ENCODE measurements around the gene CCDC88C. TPM values are rescaled to one million over a fixed set of nuclear protein-coding genes. Genes with fewer than 3 reads are reported as not detected.

Gene CCDC88C
- total and polyA plus RNA-seq, 12 donors = 1.5 to 6.5 (median 3.4) TPM

DNA sequence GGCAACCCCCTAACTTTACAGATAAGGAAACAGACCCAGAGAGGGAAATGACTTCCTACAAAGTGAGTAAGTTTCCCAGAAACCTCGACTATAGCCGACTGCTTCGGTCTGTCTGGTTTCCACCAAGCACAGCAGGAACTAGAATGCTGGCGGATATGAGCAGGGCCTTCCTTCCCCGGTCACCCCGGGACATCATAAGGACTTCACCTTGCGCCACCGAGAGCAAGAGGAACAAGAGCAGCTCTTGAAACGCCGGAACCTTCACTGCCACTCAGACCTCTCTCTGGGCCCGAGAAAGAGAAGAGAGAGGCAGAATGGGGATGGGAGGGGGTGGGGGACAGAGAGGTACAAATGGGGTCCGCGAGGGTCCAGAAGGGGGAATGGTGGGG is 143.7 kb downstream of the CCDC88C start:
- H3K27ac ChIP-seq = no peak overlapping the region
- H3K4me3 ChIP-seq = no peak overlapping the region
- H3K27me3 ChIP-seq = no peaks in the 10 kb centered on the region
- H3K9me3 ChIP-seq (replicated peaks in 1 of 3) = no peaks in the 10 kb centered on the region
- 85 to 95% (median 92%) methylated on average over 11 to 13 of the region's 13 CpGs for WGBS, 4 donors
- TF ChIP-seq POLR2A (IDR thresholded peaks at IDR 0.05) = no peak
- TF ChIP-seq, protein P1, sequence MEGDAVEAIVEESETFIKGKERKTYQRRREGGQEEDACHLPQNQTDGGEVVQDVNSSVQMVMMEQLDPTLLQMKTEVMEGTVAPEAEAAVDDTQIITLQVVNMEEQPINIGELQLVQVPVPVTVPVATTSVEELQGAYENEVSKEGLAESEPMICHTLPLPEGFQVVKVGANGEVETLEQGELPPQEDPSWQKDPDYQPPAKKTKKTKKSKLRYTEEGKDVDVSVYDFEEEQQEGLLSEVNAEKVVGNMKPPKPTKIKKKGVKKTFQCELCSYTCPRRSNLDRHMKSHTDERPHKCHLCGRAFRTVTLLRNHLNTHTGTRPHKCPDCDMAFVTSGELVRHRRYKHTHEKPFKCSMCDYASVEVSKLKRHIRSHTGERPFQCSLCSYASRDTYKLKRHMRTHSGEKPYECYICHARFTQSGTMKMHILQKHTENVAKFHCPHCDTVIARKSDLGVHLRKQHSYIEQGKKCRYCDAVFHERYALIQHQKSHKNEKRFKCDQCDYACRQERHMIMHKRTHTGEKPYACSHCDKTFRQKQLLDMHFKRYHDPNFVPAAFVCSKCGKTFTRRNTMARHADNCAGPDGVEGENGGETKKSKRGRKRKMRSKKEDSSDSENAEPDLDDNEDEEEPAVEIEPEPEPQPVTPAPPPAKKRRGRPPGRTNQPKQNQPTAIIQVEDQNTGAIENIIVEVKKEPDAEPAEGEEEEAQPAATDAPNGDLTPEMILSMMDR (IDR thresholded peaks at IDR 0.05) = no peak
- intact Hi-C loops (cut with DNase I) = no loop called here
- no peaks in the 10 kb centered on the region for H3K36me3 ChIP-seq (replicated peaks in 1 of 2)
- DNase-seq = no peak
- peaks cover 7 to 11% of the 10 kb centered on the region in 2 donors for H3K4me1 ChIP-seq (replicated peaks in 1 of 2)

DNA sequence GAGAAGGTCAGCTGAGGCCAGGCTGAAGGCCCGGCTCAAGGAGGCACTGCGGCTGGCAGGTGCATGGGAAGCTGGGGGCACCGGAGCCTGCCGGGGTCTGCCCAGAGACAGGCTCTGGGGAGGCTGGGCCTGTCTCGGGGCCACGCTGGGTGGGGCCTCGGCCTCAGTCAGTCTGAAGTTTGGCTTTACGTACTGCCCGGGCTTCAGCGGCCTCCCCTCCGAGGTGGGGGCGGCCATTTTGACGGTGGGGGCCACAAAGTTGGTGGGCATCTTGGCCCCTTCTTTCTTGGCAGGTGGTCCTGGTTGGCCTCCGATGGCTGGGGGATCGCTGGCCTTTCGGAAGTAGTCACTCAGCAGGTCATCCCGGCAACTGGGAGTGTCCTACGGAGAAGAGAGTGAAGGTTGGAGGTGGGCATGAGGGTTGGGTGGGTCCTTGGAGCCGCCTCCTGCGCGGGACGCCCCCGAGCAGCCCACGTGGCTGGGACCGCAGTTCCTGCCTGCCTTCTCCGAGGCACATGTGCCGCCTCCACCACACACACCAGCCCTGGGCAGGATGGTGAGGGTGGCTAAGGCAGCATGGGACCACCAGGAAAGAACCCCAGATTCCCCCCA is 144.2 kb downstream of the CCDC88C start:
- peaks cover 7 to 11% of the 10 kb centered on the region in 2 donors for H3K4me1 ChIP-seq (replicated peaks in 1 of 2)
- intact Hi-C loops (cut with DNase I) = no loop called here
- WGBS, 4 donors = 91 to 97% (median 94%) methylated on average over 4 to 27 of the region's 27 CpGs
- no peak overlapping the region for H3K27ac ChIP-seq
- TF ChIP-seq, protein P1 (IDR thresholded peaks at IDR 0.05) = no peak
- no peak for TF ChIP-seq POLR2A (IDR thresholded peaks at IDR 0.05)
- no peaks in the 10 kb centered on the region for H3K27me3 ChIP-seq
- no peaks in the 10 kb centered on the region for H3K9me3 ChIP-seq (replicated peaks in 1 of 3)
- H3K36me3 ChIP-seq (replicated peaks in 1 of 2) = no peaks in the 10 kb centered on the region
- DNase-seq = no peak
- no peak overlapping the region for H3K4me3 ChIP-seq

DNA sequence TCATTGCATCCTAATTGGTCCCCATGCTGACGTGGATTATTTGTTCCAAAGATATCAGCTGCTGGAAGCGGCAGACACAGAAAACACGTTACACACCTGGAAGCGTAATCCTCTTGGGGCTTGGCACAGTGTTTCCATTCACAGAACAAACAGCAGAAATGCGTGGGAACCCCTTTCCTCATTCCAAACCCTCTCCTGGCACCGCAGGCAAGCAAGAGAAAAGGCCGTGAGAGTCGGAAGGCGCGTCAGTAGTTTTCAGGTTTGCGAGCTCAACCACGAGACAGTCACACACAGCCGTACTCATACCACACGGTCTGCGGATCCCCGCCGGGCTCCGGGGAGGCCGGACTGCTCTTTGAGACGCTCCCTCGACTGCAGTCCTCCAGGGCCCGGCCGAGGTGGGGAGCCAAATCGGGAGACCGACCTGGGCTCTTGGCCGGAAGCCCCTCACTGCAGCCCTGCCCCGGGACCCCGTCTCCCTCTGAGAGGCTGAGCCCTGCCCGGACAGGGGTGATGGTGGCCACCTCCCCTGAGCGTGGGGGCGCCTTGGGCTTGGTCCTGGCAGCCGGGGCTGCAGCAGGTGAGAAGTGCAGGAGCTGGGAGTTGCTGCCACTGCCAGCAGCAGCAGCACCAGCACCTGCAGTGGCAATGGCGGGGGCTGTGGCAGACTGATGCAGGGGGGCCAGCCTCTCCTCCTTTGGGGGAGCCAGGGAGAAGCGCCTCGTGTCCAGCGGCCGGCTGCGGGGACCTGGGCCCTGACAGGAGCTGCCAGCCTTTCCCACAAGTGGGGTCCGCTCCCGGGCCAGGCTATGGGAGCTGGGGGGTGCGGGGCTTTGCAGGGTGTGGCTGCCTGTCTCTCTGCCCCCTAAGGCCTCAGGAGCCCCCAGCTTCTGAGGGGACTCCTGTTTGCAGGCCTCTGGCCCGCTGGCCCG is 145.0 kb downstream of the CCDC88C start:
- intact Hi-C loops (cut with DNase I) = no loop called here
- Histone ChIP-seq H3K4me3 (no peak overlapping the region), H3K27me3 (no peaks in the 10 kb centered on the region), H3K27ac (no peak overlapping the region), H3K9me3 (replicated peaks in 1 of 3) (no peaks in the 10 kb centered on the region), H3K4me1 (replicated peaks in 1 of 2) (peaks cover 7 to 11% of the 10 kb centered on the region in 2 donors), H3K36me3 (replicated peaks in 1 of 2) (no peaks in the 10 kb centered on the region)
- DNase-seq = no peak
- 92 to 96% (median 95%) methylated on average over 20 to 43 of the region's 43 CpGs for WGBS, 4 donors
- TF ChIP-seq, protein P1 (IDR thresholded peaks at IDR 0.05) = no peak
- TF ChIP-seq POLR2A (IDR thresholded peaks at IDR 0.05) = no peak

DNA sequence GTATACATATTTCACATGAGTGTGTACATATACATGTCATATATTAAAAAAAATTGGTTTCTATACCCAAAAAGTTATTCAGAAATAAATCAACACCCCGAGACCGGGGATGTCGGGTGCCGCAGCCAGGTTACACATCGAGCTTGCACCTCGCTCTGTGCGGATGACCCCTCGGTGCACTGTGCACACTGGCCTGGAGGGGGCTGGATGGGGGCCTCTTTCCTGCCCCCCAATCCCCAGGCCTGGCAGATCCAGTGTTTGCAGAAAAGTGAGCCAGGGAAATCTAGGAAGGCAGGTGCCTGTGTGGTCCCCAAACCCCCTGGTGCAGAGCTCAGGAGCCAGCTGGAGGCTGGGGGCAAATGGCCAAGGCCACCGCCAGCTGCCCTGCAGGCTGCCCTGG is 146.0 kb downstream of the CCDC88C start:
- peaks cover 7 to 8% of the 10 kb centered on the region in 2 donors for H3K4me1 ChIP-seq (replicated peaks in 1 of 2)
- no peak for DNase-seq

More for the DNA sequence above, 146.0 kb downstream of the CCDC88C start:
- no peaks in the 10 kb centered on the region for H3K9me3 ChIP-seq (replicated peaks in 1 of 3)
- no peak overlapping the region for H3K27ac ChIP-seq
- intact Hi-C loops (cut with DNase I) = no loop called here
- no peak for TF ChIP-seq POLR2A (IDR thresholded peaks at IDR 0.05)
- TF ChIP-seq, protein P1 (IDR thresholded peaks at IDR 0.05) = no peak
- 92 to 97% (median 95%) methylated on average over 7 to 9 of the region's 9 CpGs for WGBS, 4 donors
- H3K27me3 ChIP-seq = no peaks in the 10 kb centered on the region
- no peaks in the 10 kb centered on the region for H3K36me3 ChIP-seq (replicated peaks in 1 of 2)
- H3K4me3 ChIP-seq = no peak overlapping the region
